HG02981 (cell line): ENCODE results near the gene NLRC4.
"Not testable (repeated sequence)": the region's sequence is repeated elsewhere in the genome, so short reads cannot be mapped to it uniquely, and the experiment has no call there.

Source experiments
- ATAC-seq: cut with Tn5 transposase; IDR thresholded peaks from one replicate; pipeline ENCODE4 v1.9.1; 2021; ENCODE audit warnings: mild to moderate bottlenecking, moderate library complexity; ENCODE audit not compliant: unreplicated experiment

NLRC4 gene

GRCh38 chr2:32264422-32265105, at the start of gene NLRC4:
Gene NLRC4 (minus strand): TSS chr2:32264886. CDS start chr2:32256775, 8,111 bp downstream.
- ATAC-seq, result peak; percentile 87

- no peak for ATAC-seq
Observed at GRCh38 chr2:32310577-32310976, 45.9 kb upstream of the NLRC4 start.

- not testable (repeated sequence) for ATAC-seq
Observed at GRCh38 chr2:32293966-32294562, 29.4 kb upstream of the NLRC4 start.

GRCh38 chr2:32293493-32293892, 28.8 kb upstream of the NLRC4 start:
- not testable (repeated sequence) for ATAC-seq

- ATAC-seq, result no peak
Observed at GRCh38 chr2:32291746-32292145, 27.1 kb upstream of the NLRC4 start.

- no peak for ATAC-seq
Observed at GRCh38 chr2:32290000-32290339, 25.3 kb upstream of the NLRC4 start.

GRCh38 chr2:32289165-32289999, 24.7 kb upstream of the NLRC4 start:
- no peak for ATAC-seq

- ATAC-seq, result no peak
Observed at GRCh38 chr2:32284321-32284720, 19.6 kb upstream of the NLRC4 start.

- ATAC-seq, result no peak
Observed at GRCh38 chr2:32278478-32278853, 13.8 kb upstream of the NLRC4 start.

- peak; percentile 98 for ATAC-seq
Observed at GRCh38 chr2:32277674-32278477, 13.2 kb upstream of the NLRC4 start, which contains the start of gene YIPF4. Gene YIPF4 (plus strand): TSS chr2:32277904. CDS start chr2:32278156, 252 bp downstream.

GRCh38 chr2:32277363-32277673, 12.6 kb upstream of the NLRC4 start:
- ATAC-seq, result no peak

GRCh38 chr2:32275790-32276189, 11.1 kb upstream of the NLRC4 start:
- not testable (repeated sequence) for ATAC-seq

- ATAC-seq, result no peak
Observed at GRCh38 chr2:32274289-32274688, 9.6 kb upstream of the NLRC4 start.

GRCh38 chr2:32272279-32272678, 7.6 kb upstream of the NLRC4 start:
- ATAC-seq, result no peak

GRCh38 chr2:32271063-32271462, 6.4 kb upstream of the NLRC4 start:
- no peak for ATAC-seq

GRCh38 chr2:32262105-32262504, 2.6 kb downstream of the NLRC4 start:
- no peak for ATAC-seq

GRCh38 chr2:32260376-32260775, 4.3 kb downstream of the NLRC4 start:
- ATAC-seq, result no peak

GRCh38 chr2:32258242-32258641, 6.4 kb downstream of the NLRC4 start:
- ATAC-seq, result no peak

GRCh38 chr2:32250290-32250689, 14.4 kb downstream of the NLRC4 start:
- no peak for ATAC-seq

GRCh38 chr2:32249731-32250236, 14.9 kb downstream of the NLRC4 start:
- no peak for ATAC-seq

GRCh38 chr2:32248299-32248698, 16.4 kb downstream of the NLRC4 start:
- ATAC-seq, result no peak
